Heart left ventricle (tissue), 13 donors: Measurements from ENCODE around the gene ARL2BP.

Source experiments
- POLR2A ChIP-seq, 2 donors: fragments of 450-650 bp; IDR thresholded peaks; one replicate each; pipeline ENCODE4 v1.6.1; 2017; ENCODE audit warnings: antibody characterized with exemption in 2 of 2, mild to moderate bottlenecking in 2 of 2, moderate library complexity in 2 of 2
- TF ChIP-seq, protein P1 (sequence below), 12 donors: fragments of 200-600 bp; sonication (generic) in 4 of 12; IDR thresholded peaks; one replicate each; pipeline versions ENCODE4 v1.5.0 to v1.8.0; 2018 to 2022; ENCODE audit warnings: antibody characterized with exemption in 12 of 12, mild to moderate bottlenecking in 5 of 12
- donor health status: ischemic (EF 13 %, LVEDD 7.1; RV severe dilation, severe dysfunction).
- donor health status: DM: no; HTN: yes; CAD: no.
- donor health status: DM: no; HTN: no; CAD: no.
- donor health status: ischemic (EF 25% LVEDD 6.9; RV normal size, moderate dysfunction).
- donor health status: ischemic (EF 25% LVEDD 5.7; RV mildly dilated, moderate dysfunction).
- donor health status: ischemic (EF 35%, LVEDD 5.7; RV mildly dilated, moderate dysfunction).
- donor health status: nonischemic (EF 11% LVEDD 7.7; RV severe dilation, severe dysfunction).
- donor health status: DM: yes; HTN: yes; CAD: no.
- donor health status: PGD.
- donor health status: ischemic (EF 29% LVEDD 5.4; RV normal size, mild dysfunction).
- donor health status: nonischemic (EF 23%, LVEDD 6.1; RV moderate dilation, normal function).

DNA sequence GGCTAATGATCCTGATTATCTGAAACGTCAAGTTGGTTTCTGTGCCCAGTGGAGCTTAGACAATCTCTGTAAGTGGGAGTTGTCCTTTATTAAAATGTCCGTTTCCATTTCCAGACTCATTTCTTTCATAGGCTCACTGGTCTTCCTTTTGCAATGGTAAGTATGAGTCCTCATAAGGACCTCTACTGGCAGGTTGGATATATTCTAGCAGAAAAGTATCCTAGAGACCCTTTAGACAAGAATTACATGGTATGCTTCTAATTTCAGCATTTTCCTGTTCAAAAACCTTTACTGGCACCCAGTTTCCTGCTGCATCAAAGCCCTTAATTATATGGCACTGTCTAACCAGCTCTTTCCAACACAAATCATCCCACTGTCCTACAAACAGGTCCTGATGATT lies 28.1 kb upstream of the ARL2BP start:
- TF ChIP-seq, protein P1, sequence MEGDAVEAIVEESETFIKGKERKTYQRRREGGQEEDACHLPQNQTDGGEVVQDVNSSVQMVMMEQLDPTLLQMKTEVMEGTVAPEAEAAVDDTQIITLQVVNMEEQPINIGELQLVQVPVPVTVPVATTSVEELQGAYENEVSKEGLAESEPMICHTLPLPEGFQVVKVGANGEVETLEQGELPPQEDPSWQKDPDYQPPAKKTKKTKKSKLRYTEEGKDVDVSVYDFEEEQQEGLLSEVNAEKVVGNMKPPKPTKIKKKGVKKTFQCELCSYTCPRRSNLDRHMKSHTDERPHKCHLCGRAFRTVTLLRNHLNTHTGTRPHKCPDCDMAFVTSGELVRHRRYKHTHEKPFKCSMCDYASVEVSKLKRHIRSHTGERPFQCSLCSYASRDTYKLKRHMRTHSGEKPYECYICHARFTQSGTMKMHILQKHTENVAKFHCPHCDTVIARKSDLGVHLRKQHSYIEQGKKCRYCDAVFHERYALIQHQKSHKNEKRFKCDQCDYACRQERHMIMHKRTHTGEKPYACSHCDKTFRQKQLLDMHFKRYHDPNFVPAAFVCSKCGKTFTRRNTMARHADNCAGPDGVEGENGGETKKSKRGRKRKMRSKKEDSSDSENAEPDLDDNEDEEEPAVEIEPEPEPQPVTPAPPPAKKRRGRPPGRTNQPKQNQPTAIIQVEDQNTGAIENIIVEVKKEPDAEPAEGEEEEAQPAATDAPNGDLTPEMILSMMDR (IDR thresholded peaks at IDR 0.05), result no peak
- TF ChIP-seq POLR2A (IDR thresholded peaks at IDR 0.05), result no peak
